ELR (cell line): Measurements from ENCODE around the gene TMEM178B.
"Not testable (repeated sequence)": the region's sequence is repeated elsewhere in the genome, so short reads cannot be mapped to it uniquely, and the experiment has no call there.

ENCODE experiments used
- DNase-seq: peaks from one replicate; pipeline ENCODE4 v3.0.0-alpha.2; 2015; ENCODE audit warnings: low read depth

Gene TMEM178B

GRCh38 chr7:141389140-141389796 lies 315.4 kb downstream of the TMEM178B start:
- no peak for DNase-seq

DNA sequence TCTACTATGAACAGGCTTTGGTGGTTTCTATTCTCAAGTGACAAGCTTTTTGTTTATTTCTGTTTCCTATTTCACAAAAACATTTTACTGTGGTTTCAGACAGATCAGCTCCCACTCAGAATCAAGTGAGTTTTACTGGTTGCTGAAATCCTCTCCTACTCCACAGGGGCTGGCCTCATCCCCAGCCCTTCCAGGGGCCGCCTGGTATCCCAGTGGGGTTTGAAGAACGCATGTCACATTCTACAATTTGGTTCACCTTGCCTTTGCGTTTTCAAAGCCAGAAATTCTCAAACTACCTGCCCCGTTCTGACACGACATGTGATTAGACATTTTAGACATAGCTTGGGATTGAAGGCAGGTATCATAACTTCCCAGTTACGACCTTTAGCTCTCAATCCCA lies 316.5 kb downstream of the TMEM178B start:
- no peak for DNase-seq

DNA sequence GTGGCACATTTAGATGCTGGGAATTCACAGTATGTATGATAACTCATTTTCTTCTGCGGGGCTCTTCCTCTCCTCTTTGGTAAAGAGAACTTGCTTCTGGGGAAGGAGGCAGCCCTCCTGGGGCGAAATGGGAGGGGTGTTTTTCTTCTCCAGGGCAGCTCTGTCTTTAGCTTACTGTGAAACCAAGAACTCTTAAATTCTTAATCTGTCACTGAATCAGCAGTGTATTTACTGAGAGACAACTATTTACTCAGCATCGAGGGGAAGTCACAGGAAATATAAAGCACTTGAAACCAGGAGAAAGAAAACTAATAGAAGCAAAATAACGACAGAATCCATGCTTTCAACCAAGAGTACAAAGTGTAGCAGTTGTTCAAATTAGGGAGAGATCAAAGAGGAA lies 319.2 kb downstream of the TMEM178B start:
- no peak for DNase-seq

DNA sequence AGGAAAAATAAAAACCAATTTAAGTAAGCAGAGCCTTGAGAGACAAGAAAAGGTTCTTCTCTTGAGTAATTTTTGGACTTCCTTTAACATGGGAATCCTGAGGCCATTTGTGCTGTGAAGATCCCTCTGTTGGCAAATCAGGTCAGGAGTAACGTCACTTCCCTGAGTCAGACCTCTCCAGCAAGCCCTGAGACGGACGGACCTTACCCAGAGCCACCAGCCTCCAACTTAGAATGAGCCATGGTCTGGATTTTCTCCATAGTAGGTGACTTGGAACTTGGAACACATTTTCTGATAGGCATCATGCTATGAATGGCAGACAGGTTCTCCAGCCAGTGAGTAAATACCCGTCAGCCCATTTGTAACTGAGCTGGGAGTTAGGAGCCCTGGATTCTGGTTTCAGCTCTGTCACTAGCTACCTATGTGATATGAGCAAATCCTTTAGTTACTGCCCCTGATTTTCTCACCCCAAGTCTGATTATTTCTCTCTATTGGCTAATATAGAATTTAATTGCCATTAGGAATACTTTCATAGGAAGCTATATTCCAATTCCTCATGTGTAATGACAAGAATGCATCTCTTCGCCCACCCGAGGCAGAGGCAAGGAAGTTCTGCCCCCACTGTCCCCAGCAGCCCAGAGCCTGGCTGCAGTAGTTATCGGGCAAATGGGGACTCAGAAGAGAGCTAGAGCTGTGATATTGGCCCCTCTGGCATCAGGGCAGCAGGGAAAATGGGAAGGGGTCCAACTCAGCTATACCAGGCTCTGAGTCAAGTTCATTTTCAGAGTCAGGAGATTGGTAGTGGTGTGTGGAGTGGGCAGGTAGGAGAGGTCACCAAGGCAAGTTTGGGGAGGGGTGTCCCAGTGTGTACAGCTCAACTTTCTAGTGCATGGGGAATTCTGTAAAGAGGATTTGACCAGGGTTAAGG lies 323.6 kb downstream of the TMEM178B start:
- no peak for DNase-seq

DNA sequence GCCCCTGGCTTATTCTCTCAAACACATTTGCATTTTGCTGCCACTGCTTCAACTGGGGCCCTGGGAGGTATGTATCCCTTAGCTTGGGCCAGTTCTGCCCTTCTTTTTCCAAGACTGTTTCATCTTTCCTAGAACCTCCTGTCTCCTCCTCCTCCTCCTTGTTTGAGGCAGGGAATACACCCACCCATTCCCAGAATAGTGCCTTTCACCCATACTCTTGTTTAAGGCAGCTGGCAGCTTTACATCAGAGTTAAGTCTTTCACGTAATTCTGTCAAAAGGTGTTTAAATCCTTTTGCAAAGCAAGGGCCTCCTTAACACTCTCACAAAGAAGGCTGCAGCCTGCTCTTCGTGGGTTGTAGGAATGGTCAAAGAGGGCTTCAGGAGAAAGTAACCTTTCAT lies 326.5 kb downstream of the TMEM178B start:
- DNase-seq, result no peak

GRCh38 chr7:141402277-141402996 lies 328.6 kb downstream of the TMEM178B start:
- no peak for DNase-seq

GRCh38 chr7:141403846-141404245 lies 330.0 kb downstream of the TMEM178B start:
- DNase-seq, result not testable (repeated sequence)

DNA sequence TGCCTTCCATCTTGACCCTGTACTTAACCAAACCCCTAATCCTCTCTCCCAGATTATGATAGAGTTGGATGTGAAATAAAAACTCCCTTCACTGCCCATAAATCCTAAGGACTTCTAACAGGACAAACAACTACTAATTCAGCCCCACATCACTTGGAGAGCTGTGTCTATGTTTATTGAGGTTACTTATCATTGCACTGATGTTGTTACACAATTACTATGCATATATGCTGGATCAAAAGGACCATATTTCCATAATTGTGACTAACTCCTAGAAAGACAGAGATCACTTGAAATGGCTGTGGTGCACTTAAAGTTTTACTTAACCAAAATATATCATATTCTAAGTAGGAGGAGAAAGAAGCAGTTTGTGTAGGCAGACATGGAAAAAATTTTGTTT lies 332.5 kb downstream of the TMEM178B start:
- no peak for DNase-seq

DNA sequence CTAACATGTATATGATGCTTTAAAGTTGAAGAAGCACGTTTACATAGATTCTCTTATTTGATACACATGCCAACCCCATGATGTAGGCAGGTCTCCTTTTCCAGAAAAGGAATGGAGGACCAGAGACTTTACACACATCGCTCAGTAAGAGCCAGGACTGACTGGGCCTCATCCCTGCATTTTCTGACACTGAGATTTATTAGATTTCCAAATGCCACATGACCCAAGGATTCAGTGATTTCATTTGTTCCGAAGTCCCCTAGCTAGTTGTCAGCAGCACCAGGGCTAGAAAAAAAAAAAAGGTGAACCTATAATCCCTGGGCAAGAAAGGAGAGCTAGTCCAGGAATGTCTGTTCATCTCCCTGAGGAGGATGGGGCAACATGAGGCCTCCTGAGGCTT lies 334.0 kb downstream of the TMEM178B start:
- no peak for DNase-seq

GRCh38 chr7:141408440-141408839 lies 334.6 kb downstream of the TMEM178B start:
- no peak for DNase-seq

DNA sequence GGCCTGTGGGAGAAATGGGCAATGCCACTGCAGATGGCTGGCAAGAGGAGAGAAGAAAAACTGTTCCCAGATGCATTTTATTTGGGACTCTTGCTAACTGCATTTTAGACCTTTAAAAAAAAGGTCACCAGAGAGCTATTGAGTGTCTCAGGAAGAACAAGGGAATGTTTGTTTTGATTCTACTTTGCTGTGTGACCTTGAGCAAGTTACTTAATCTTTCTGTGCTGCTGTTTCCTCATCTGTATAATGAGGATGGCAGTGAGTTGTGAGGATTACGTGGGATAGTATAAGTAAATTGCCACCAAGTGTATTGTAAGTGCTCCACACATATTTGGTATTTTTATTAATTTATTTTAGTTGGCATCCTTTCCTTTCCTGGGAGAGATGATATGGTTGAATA lies 335.4 kb downstream of the TMEM178B start:
- no peak for DNase-seq

- DNase-seq, result no peak
Observed at GRCh38 chr7:141409801-141410329, 336.0 kb downstream of the TMEM178B start.

DNA sequence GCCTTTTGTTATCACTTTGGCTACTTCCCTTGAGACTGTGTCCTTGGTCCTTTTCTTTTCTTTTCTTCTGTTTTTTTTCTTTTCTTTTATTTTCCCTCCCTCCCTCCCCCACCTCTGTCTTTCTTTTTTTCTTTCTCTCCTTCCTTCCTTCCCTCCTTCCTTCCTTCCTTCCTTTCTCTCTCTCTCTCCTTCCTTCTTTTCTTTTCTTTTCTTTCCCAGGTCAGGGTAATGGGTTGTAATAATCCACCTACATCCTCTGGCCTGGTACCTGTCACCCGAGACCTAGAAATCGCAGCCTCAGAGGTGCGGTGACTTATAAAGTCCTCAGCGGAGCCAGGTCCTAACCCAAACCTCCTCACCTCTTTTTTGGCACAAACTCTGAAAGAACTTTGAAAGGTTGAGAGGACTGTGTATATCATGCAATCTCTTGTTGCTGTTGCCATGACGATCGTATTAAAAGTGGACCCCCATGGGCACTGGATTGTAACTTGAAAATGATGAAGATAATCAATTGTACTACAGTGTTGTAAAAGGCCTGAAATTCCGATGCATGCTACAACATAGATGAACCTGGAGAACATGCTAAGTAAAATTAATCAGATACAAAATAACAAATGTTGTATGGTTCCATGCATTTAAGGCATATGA lies 336.6 kb downstream of the TMEM178B start:
- DNase-seq, result no peak

DNA sequence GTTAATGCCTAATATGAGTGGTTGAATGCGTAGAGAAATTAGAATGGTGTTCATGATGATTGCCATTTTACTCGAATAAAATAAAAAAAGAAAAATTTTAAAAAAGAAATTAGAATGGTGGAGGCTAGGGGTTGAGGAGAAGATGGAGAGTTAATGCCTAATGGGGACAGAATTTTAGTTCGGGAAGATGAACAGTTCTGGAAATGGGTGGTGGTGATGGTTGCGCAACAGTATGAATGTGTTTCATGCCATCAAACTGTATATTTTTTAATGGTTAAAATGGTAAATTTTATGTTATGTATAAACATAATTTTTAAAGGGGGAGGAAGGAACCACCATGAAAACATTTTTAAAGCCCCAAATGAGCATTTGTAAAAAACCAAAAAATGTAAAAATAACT lies 337.3 kb downstream of the TMEM178B start:
- DNase-seq, result no peak

DNA sequence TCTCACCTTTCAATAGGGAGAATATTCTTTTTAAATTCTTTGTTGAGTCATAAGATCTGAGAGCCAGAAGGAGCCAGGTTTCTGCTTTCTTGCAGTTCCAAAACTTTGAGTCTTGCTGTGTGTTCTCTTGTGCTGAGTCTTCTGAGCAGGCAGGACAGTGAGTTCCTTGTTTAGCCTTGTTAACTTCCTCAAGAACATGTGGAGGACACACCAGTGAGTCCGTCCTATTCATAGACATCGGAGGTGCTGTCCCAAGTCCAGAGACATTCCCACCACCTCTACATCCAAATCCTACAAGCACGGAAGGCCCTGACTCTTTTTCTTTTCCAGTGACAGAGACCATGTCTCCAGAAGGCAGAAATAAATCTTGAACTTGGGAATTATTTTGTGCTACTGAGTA lies 342.1 kb downstream of the TMEM178B start:
- no peak for DNase-seq

DNA sequence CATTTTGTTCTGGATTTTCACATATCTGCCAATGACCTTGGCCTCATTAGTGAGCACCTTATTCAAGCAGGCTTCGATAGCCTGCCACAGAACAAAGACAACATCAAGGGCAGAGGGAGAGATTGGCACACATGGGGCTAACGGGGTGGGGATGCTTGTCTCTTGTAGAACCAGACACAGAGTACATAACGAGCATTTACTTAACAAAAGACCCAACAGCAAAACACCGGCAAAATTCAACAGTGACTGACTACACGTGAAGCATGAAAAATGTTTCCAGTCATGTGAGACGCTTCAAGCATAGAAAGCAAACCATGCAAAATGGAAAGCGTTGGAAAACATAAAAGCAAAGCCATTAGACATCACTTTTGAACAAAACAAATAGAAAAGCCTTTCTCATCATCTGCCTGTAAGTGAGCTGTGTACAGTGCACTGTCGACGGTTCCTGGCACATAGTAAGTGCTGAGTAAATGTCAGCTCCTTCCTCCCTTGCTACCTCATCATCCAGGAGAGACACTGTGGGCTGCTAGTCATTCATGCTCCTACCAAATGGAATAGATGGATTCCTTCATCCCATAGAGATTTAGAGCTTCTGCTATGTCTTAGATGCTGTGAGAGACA lies 342.9 kb downstream of the TMEM178B start:
- DNase-seq, result no peak

- no peak for DNase-seq
Observed at GRCh38 chr7:141417506-141417905, 343.6 kb downstream of the TMEM178B start.

- DNase-seq, result no peak
Observed at GRCh38 chr7:141418066-141418465, 344.2 kb downstream of the TMEM178B start.

DNA sequence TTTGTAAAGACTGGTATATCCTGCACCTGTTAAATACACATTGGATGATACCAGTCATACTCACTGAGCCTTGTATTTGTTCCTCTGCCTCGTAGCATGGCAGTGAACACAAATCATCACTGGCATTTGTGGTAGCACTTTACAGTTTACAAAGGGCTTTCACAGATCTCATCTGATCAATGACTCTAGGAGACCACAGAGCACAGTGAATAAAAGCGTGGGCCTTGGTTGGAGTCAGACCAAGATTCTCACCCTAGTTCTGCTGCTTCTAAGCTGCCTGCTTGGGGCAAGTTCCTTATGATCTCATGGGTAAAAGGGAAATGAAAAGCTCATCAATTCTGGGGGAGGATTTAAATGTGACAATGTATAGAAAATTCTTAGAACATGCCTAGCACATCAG lies 347.4 kb downstream of the TMEM178B start:
- DNase-seq, result no peak

GRCh38 chr7:141427134-141427533 lies 353.3 kb downstream of the TMEM178B start:
- DNase-seq, result no peak

GRCh38 chr7:141430455-141431139 lies 356.7 kb downstream of the TMEM178B start:
- no peak for DNase-seq
